Measurements from ENCODE around the gene ASB1. TPM values are rescaled to one million over a fixed set of nuclear protein-coding genes. Genes with fewer than 3 reads are reported as not detected.

Gene ASB1
- total and polyA plus RNA-seq, 9 of the 15 experiments (the other 6 are each of a cell fraction or from before 2014, with no cell fraction given) = 6.3 to 37.7 (median 23.9) TPM

GRCh38 chr2:238426568-238427434 lies at the start of gene ASB1 (continued):
- peak; percentile 49 to 59; a peak in 1 of 4 replicates for TF ChIP-seq UBTF (IDR thresholded peaks at IDR 0.05; ENCODE audit: borderline replicate concordance in 1 of 2, low read depth in 2 of 2, low read length in 2 of 2)
- no peak for TF ChIP-seq TARDBP (IDR thresholded peaks at IDR 0.05)
- no peak for TF ChIP-seq PKNOX1 (IDR thresholded peaks at IDR 0.05)
- TF ChIP-seq RBFOX2 (IDR thresholded peaks at IDR 0.05; ENCODE audit: low read depth, low read length) = peak; percentile 88
- TF ChIP-seq TAF1 (IDR thresholded peaks at IDR 0.05; ENCODE audit: control insufficient read depth, extremely low read depth, insufficient read depth, low read length, severe bottlenecking) = peak; percentile 46
- TF ChIP-seq CTBP1 (IDR thresholded peaks at IDR 0.05; ENCODE audit: borderline replicate concordance) = 0 out of 2 replicates have a peak, but pooled peaks have one; percentile 15
- peak; percentile 86 for TF ChIP-seq POLR2G (IDR thresholded peaks at IDR 0.05; ENCODE audit: low read depth, low read length)
- TF ChIP-seq ZNF395 (CRISPR knock-in tag; IDR thresholded peaks at IDR 0.05) = peak; percentile 79; the same call in 1 of the 2 replicates
- TF ChIP-seq ERF (CRISPR knock-in tag; IDR thresholded peaks at IDR 0.05) = 0 out of 2 replicates have a peak, but pooled peaks have one; percentile 27
- peak; percentile 69; the same call in 1 of the 2 replicates for TF ChIP-seq CXXC5 (CRISPR knock-in tag; IDR thresholded peaks at IDR 0.05)
